ENCODE results near the gene UCHL5.
"Not testable (repeated sequence)": the region's sequence is repeated elsewhere in the genome, so short reads cannot be mapped to it uniquely, and the experiment has no call there.

UCHL5 gene

GRCh38 chr1:193009501-193009900, 49.7 kb downstream of the UCHL5 start:
- no peak for DNase-seq (ENCODE audit: low read depth)

- DNase-seq (ENCODE audit: low read depth), result no peak
These were observed 53.4 kb downstream of the UCHL5 start for GRCh38 chr1:193005785-193006184.

GRCh38 chr1:192998536-192998935, 60.6 kb downstream of the UCHL5 start:
- DNase-seq (ENCODE audit: low read depth), result no peak

GRCh38 chr1:192994141-192994540, 65.0 kb downstream of the UCHL5 start:
- DNase-seq (ENCODE audit: low read depth), result no peak

GRCh38 chr1:192993426-192994085, 65.6 kb downstream of the UCHL5 start:
- no peak for DNase-seq (ENCODE audit: low read depth)

- DNase-seq (ENCODE audit: low read depth), result not testable (repeated sequence)
These were observed 72.3 kb downstream of the UCHL5 start for GRCh38 chr1:192986748-192987334.

- DNase-seq (ENCODE audit: low read depth), result no peak
These were observed 72.9 kb downstream of the UCHL5 start for GRCh38 chr1:192986110-192986747.

- DNase-seq (ENCODE audit: low read depth), result no peak
These were observed 75.1 kb downstream of the UCHL5 start for GRCh38 chr1:192984080-192984479.

- DNase-seq (ENCODE audit: low read depth), result no peak
These were observed 75.7 kb downstream of the UCHL5 start for GRCh38 chr1:192983349-192983980.

GRCh38 chr1:192980856-192981255, 78.3 kb downstream of the UCHL5 start:
- DNase-seq (ENCODE audit: low read depth), result no peak

GRCh38 chr1:192980334-192980733, 78.8 kb downstream of the UCHL5 start:
- not testable (repeated sequence) for DNase-seq (ENCODE audit: low read depth)

- no peak for DNase-seq (ENCODE audit: low read depth)
These were observed 79.6 kb downstream of the UCHL5 start for GRCh38 chr1:192979542-192979941.

- no peak for DNase-seq (ENCODE audit: low read depth)
These were observed 80.9 kb downstream of the UCHL5 start for GRCh38 chr1:192978195-192978710.

- no peak for DNase-seq (ENCODE audit: low read depth)
These were observed 82.0 kb downstream of the UCHL5 start for GRCh38 chr1:192977089-192977706.

GRCh38 chr1:192976576-192976975, 82.6 kb downstream of the UCHL5 start:
- DNase-seq (ENCODE audit: low read depth), result no peak

- no peak for DNase-seq (ENCODE audit: low read depth)
These were observed 84.5 kb downstream of the UCHL5 start for GRCh38 chr1:192974701-192975100.

- no peak for DNase-seq (ENCODE audit: low read depth)
These were observed 85.2 kb downstream of the UCHL5 start for GRCh38 chr1:192973988-192974387.

- DNase-seq (ENCODE audit: low read depth), result no peak
These were observed 86.0 kb downstream of the UCHL5 start for GRCh38 chr1:192973202-192973601.

- DNase-seq (ENCODE audit: low read depth), result no peak
These were observed 90.1 kb downstream of the UCHL5 start for GRCh38 chr1:192969091-192969490.

GRCh38 chr1:192968323-192968722, 90.8 kb downstream of the UCHL5 start:
- DNase-seq (ENCODE audit: low read depth), result no peak

- no peak for DNase-seq (ENCODE audit: low read depth)
These were observed 91.3 kb downstream of the UCHL5 start for GRCh38 chr1:192967901-192968300.

- no peak for DNase-seq (ENCODE audit: low read depth)
These were observed 91.8 kb downstream of the UCHL5 start for GRCh38 chr1:192967211-192967877.

Data from T-helper 22 cell (primary cell).